ENCODE measurements around the gene EIF4EBP2. TPM values are rescaled to one million over a fixed set of nuclear protein-coding genes. Genes with fewer than 3 reads are reported as not detected.

EIF4EBP2 gene
- polyA plus RNA-seq, 1 of the 3 experiments (the other 2 are of a cell fraction) = 9.9 TPM

GRCh38 chr10:70378122-70378521 lies 25.8 kb upstream of the EIF4EBP2 start (continued):
- TF ChIP-seq REST (IDR thresholded peaks at IDR 0.05; ENCODE audit: low read depth, low read length) = no peak
- TF ChIP-seq MEF2A (IDR thresholded peaks at IDR 0.05; ENCODE audit: borderline replicate concordance, low read depth) = no peak
- TF ChIP-seq RXRA (IDR thresholded peaks at IDR 0.05; ENCODE audit: borderline replicate concordance, low read depth) = peak; percentile 69; the same call in 1 of the 2 replicates
- peak; percentile 96 for TF ChIP-seq PBX3 (IDR thresholded peaks at IDR 0.05)

- Histone ChIP-seq H3K4me1 (ENCODE audit: control insufficient read depth in 1 of 2, insufficient read depth in 2 of 2, low read depth in 1 of 2, low read length in 1 of 2) (peaks cover 13 to 22% of the 10 kb centered on the region in 2 experiments; a peak in 3 of 4 replicates), H3K27me3 (ENCODE audit: insufficient read depth) (no peaks in the 10 kb centered on the region), H3K4me2 (no peak overlapping the region), H4K20me1 (ENCODE audit: insufficient read depth) (no peaks in the 10 kb centered on the region), H3K27ac (ENCODE audit: low read depth in 2 of 2, low read length in 1 of 2) (no peak overlapping the region), H3F3A (replicated peaks; ENCODE audit: insufficient read depth) (peaks cover 22% of the 10 kb centered on the region), H3K9me2 (no peaks in the 10 kb centered on the region), H2AFZ (ENCODE audit: low read depth) (no peak overlapping the region), H3K4me3 (ENCODE audit: low read depth in 2 of 2, low read length in 1 of 2) (no peak overlapping the region), H3K36me3 (replicated peaks in 1 of 2; ENCODE audit: control insufficient read depth in 1 of 2, insufficient read depth in 2 of 2, low read length in 1 of 2) (no peaks in the 10 kb centered on the region), H3K9me3 (no peaks in the 10 kb centered on the region), H3K79me2 (ENCODE audit: insufficient read depth) (peaks cover 8% of the 10 kb centered on the region; the same call in 1 of the 2 replicates), H3K9ac (no peak overlapping the region)
- ChIA-PET CTCF (interaction anchor here (0.7 to 3.8 kb wide), 12 partner anchors 8 to 233 kb away, joined by 3 to 33 read pairs (median 3); partner anchors contain the start of gene TYSND1), POLR2A (interaction anchor here (0.8 kb wide), 1 partner anchor 10 kb away, joined by 5 read pairs; no protein-coding TSS in a partner anchor)
- WGBS (ENCODE audit: low lambda C conversion rate) = 94% methylated on average over 11 of the region's 14 CpGs
- peak; percentile 64 for DNase-seq
- TF ChIP-seq MXI1 (IDR thresholded peaks at IDR 0.05; ENCODE audit: low read depth, low read length) (no peak), MEF2A (IDR thresholded peaks at IDR 0.05; ENCODE audit: borderline replicate concordance, low read depth) (no peak), RAD21 (IDR thresholded peaks at IDR 0.05; ENCODE audit: low read length) (peak; percentile 41), YY1 (IDR thresholded peaks at IDR 0.05; ENCODE audit: low read depth) (no peak), GATA2 (CRISPR knock-in tag; IDR thresholded peaks at IDR 0.05) (no peak), PBX3 (IDR thresholded peaks at IDR 0.05) (no peak), USF1 (IDR thresholded peaks at IDR 0.05; ENCODE audit: borderline replicate concordance, low read depth) (no peak), NRF1 (IDR thresholded peaks at IDR 0.05; ENCODE audit: low read depth, low read length) (no peak), SMC3 (IDR thresholded peaks at IDR 0.05; ENCODE audit: low read depth, low read length) (no peak), GABPA (IDR thresholded peaks at IDR 0.05; ENCODE audit: low read depth) (no peak), SIN3A (IDR thresholded peaks at IDR 0.05; ENCODE audit: borderline replicate concordance, low read depth, low read length) (no peak), CHD2 (IDR thresholded peaks at IDR 0.05; ENCODE audit: low read length, partially characterized antibody) (no peak), TAF1 (IDR thresholded peaks at IDR 0.05; ENCODE audit: borderline replicate concordance, low read depth, low read length) (no peak), CTCF (IDR thresholded peaks at IDR 0.05) (peak; percentile 57), TCF12 (IDR thresholded peaks at IDR 0.05) (no peak), IRF3 (IDR thresholded peaks at IDR 0.05; ENCODE audit: low read depth, low read length) (no peak)
Measured at GRCh38 chr10:70379581-70380176, 24.3 kb upstream of the EIF4EBP2 start.
